ENCODE data around the gene MYO1H.

The MYO1H gene

DNA sequence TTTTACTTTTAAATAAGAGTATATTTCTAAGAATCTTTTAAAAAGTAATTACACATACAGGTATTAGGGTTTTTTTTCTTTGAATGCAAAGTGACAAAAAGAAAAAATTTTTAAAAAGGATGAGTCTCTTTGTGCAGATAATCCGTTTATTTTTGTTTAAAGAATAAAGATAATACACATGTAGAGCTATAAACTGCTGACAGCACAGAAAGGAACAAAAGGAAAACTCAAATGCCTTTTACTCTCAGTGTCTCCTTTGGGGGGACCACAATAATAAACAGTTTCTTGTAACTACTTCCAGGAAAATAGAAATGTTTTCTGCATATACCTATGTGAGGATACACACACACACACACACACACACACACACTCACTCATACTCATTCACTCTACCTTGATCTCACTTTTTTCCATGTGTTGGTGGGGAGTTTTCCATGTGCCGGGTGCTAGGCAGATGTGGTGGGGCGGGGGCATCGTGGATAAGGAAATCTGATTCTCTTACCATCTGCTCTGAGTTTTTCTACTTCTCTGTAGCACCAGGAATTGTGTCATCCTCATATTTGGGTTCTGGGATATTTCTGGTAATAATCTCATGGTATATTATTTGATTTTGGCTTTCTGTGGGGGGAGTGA lies 71.3 kb downstream of the MYO1H start:
- Histone ChIP-seq H3K27me3 (ENCODE audit: low read depth, low read length) (no peaks in the 10 kb centered on the region), H3K4me3 (ENCODE audit: low read length) (no peak overlapping the region), H3K9me3 (ENCODE audit: insufficient read depth, low read length) (no peaks in the 10 kb centered on the region), H2AFZ (ENCODE audit: low read depth, low read length) (no peak overlapping the region), H3K9ac (ENCODE audit: low read length) (no peak overlapping the region), H3K36me3 (replicated peaks; ENCODE audit: low read depth, low read length) (no peaks in the 10 kb centered on the region), H3K4me2 (ENCODE audit: low read length) (no peak overlapping the region), H3K79me2 (ENCODE audit: low read length) (no peaks in the 10 kb centered on the region), H3K27ac (ENCODE audit: low read length) (no peak overlapping the region), H4K20me1 (ENCODE audit: insufficient read depth, low read length) (no peaks in the 10 kb centered on the region), H3K4me1 (ENCODE audit: low read length) (peaks cover 5% of the 10 kb centered on the region; the same call in 1 of the 2 replicates)
- TF ChIP-seq CTCF (IDR thresholded peaks at IDR 0.05; ENCODE audit: low read depth, low read length): no peak
- no peak for TF ChIP-seq EZH2phosphoT487 (IDR thresholded peaks at IDR 0.05; ENCODE audit: low read depth)

DNA sequence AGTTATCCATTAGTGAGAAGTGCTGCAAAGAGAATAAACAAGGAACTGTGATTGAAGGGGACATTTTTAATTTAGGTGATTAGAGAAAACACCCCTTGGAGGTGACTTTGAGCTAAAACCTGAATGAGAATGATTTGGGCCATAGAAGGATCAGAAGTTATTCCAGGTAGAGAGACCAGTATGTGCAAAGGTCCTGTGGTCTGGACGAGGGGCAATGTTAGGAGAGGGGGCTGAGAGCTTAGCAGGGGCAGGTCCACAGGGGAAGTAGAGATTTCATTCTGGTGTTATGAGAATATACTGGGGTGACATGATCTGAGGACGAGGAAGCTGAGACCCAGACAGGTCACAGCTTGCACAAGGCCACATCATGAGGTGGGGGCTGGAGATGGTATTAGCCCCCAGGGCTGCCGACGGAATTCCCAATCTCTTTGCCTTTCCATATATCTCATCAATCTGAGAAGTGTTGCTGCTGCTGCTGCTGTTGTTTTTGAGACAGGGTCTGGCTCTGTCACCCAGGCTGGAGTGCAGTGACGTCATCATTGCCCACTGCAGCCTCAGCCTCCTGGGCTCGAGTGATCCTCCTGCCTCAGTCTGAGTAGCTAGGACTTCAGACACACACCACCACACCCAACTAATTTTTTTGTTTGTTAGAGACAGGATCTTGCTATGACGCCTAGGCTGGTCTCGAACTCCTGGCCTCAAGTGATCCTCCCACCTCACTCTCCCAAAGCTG lies 73.8 kb downstream of the MYO1H start:
- peaks cover 5% of the 10 kb centered on the region; the same call in 1 of the 2 replicates for H3K4me1 ChIP-seq (ENCODE audit: low read length)
- H3K9me3 ChIP-seq (ENCODE audit: insufficient read depth, low read length): no peaks in the 10 kb centered on the region
- H3K36me3 ChIP-seq (replicated peaks; ENCODE audit: low read depth, low read length): no peaks in the 10 kb centered on the region
- H3K79me2 ChIP-seq (ENCODE audit: low read length): no peaks in the 10 kb centered on the region
- no peak overlapping the region for H3K4me2 ChIP-seq (ENCODE audit: low read length)
- no peak overlapping the region for H3K4me3 ChIP-seq (ENCODE audit: low read length)
- TF ChIP-seq EZH2phosphoT487 (IDR thresholded peaks at IDR 0.05; ENCODE audit: low read depth) (no peak), CTCF (IDR thresholded peaks at IDR 0.05; ENCODE audit: low read depth, low read length) (no peak)
- H4K20me1 ChIP-seq (ENCODE audit: insufficient read depth, low read length): no peaks in the 10 kb centered on the region
- H2AFZ ChIP-seq (ENCODE audit: low read depth, low read length): no peak overlapping the region
- no peaks in the 10 kb centered on the region for H3K27me3 ChIP-seq (ENCODE audit: low read depth, low read length)
- no peak overlapping the region for H3K27ac ChIP-seq (ENCODE audit: low read length)
- no peak overlapping the region for H3K9ac ChIP-seq (ENCODE audit: low read length)

GRCh38 chr12:109422251-109422650 lies 74.6 kb downstream of the MYO1H start:
- no peak overlapping the region for H3K4me3 ChIP-seq (ENCODE audit: low read length)
- H3K27me3 ChIP-seq (ENCODE audit: low read depth, low read length): no peaks in the 10 kb centered on the region
- H3K27ac ChIP-seq (ENCODE audit: low read length): no peak overlapping the region
- H3K4me2 ChIP-seq (ENCODE audit: low read length): no peak overlapping the region
- H3K9ac ChIP-seq (ENCODE audit: low read length): no peak overlapping the region
- no peaks in the 10 kb centered on the region for H3K9me3 ChIP-seq (ENCODE audit: insufficient read depth, low read length)
- no peak overlapping the region for H2AFZ ChIP-seq (ENCODE audit: low read depth, low read length)
- no peaks in the 10 kb centered on the region for H3K79me2 ChIP-seq (ENCODE audit: low read length)
- H4K20me1 ChIP-seq (ENCODE audit: insufficient read depth, low read length): no peaks in the 10 kb centered on the region
- no peak for TF ChIP-seq EZH2phosphoT487 (IDR thresholded peaks at IDR 0.05; ENCODE audit: low read depth)
- TF ChIP-seq CTCF (IDR thresholded peaks at IDR 0.05; ENCODE audit: low read depth, low read length): no peak
- no peaks in the 10 kb centered on the region for H3K36me3 ChIP-seq (replicated peaks; ENCODE audit: low read depth, low read length)
- H3K4me1 ChIP-seq (ENCODE audit: low read length): peaks cover 5% of the 10 kb centered on the region; the same call in 1 of the 2 replicates

DNA sequence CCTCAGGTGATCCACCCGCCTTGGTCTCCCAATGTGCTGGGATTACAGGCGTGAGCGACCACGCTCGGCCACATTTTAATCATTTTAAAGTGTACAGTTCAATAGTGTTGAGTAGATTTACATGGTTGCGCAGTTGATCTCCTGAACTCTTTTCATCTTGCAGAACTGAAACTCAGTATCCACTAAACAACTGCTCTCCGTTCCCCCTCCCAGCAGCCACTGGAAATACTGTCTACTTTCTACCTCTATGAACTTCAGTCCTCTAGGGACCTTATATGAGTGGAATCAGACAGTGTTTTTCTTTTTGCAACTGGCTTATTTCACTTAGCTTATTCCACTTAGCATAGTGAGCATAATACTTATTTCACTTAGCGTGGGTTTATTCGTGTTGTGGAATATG lies 75.7 kb downstream of the MYO1H start:
- H4K20me1 ChIP-seq (ENCODE audit: insufficient read depth, low read length): no peaks in the 10 kb centered on the region
- H3K4me3 ChIP-seq (ENCODE audit: low read length): no peak overlapping the region

More for the DNA sequence above, 75.7 kb downstream of the MYO1H start:
- Histone ChIP-seq H3K4me2 (ENCODE audit: low read length) (peak overlapping the region; percentile 34; the same call in 1 of the 2 replicates), H3K27ac (ENCODE audit: low read length) (no peak overlapping the region), H3K4me1 (ENCODE audit: low read length) (peaks cover 5% of the 10 kb centered on the region; the same call in 1 of the 2 replicates), H3K27me3 (ENCODE audit: low read depth, low read length) (no peaks in the 10 kb centered on the region), H3K79me2 (ENCODE audit: low read length) (no peaks in the 10 kb centered on the region), H3K36me3 (replicated peaks; ENCODE audit: low read depth, low read length) (no peaks in the 10 kb centered on the region), H3K9ac (ENCODE audit: low read length) (no peak overlapping the region), H2AFZ (ENCODE audit: low read depth, low read length) (no peak overlapping the region), H3K9me3 (ENCODE audit: insufficient read depth, low read length) (no peaks in the 10 kb centered on the region)
- TF ChIP-seq CTCF (IDR thresholded peaks at IDR 0.05; ENCODE audit: low read depth, low read length) (no peak), EZH2phosphoT487 (IDR thresholded peaks at IDR 0.05; ENCODE audit: low read depth) (no peak)

All from OCI-LY3 (cell line).